ENCODE results near the gene MEGF6. TPM values are rescaled to one million over a fixed set of nuclear protein-coding genes. Genes with fewer than 3 reads are reported as not detected.
"Not testable (repeated sequence)": the region's sequence is repeated elsewhere in the genome, so short reads cannot be mapped to it uniquely, and the experiment has no call there.

Gene MEGF6
- total RNA-seq, 1 donor from 2014 or later = 33.3 TPM

GRCh38 chr1:3584915-3585314 is 26.4 kb downstream of the MEGF6 start:
- no peak for TF ChIP-seq CTCF (conservative IDR thresholded peaks at IDR 0.05; ENCODE audit: low read depth, low read length)
- H3K4me3 ChIP-seq (ENCODE audit: low read depth, low read length) = no peak overlapping the region
- no peak for DNase-seq (ENCODE audit: low read depth)

DNA sequence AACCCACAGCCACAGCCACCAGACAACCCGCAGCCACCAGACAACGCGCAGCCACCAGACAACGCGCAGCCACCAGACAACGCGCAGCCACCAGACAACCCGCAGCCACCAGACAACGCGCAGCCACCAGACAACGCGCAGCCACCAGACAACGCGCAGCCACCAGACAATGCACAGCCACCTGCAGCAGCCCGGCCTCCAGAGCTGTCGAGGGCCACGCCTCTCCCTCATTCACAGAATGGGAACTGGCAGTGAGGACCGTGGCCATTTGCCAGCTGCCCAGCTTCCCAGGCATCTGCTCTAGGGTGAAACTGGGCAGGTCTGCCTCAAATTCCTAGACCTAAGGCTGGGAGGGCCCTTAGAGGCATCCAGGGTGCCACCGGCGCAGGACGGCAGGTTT is 27.6 kb downstream of the MEGF6 start:
- not testable (repeated sequence) for DNase-seq (ENCODE audit: low read depth); H3K4me3 ChIP-seq (ENCODE audit: low read depth, low read length)

DNA sequence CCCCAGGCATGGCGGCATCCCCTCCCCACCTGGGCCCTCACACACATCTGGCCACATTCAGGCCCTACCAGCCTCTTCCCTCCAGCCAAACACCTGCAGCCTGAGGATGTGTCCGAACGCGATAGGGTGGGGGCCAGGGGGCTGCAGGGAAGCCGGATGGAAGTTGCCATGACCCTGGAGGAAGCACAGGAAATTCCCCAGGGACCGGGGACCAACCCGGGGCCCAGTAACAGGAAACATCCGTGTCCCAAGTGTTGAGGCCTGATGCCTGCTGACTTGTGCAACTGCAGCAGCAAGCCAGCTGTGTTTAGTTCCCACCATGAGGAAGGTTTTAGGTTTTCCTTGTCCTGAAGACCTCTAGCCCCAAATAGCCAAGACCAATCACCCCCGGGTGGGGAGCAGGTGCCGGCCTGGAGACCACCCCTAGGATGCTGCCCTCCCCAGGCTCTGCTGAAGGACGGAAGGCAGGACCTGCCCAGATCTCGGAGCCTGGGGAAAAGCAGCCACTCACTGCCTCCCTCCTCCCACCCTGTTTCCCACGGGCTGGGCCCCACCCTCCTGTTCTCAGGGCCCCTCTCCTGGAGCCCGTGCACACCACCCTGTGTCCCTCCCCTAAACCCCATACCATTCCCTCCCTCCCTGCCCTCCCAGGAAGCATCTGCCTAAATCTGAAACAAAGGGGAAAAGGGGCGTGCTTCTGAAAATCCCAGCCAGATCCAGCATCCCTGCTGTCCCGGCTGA is 29.8 kb downstream of the MEGF6 start:
- H3K4me3 ChIP-seq (ENCODE audit: low read depth, low read length) = no peak overlapping the region
- no peak for DNase-seq (ENCODE audit: low read depth)
- TF ChIP-seq CTCF (conservative IDR thresholded peaks at IDR 0.05; ENCODE audit: low read depth, low read length) = no peak

DNA sequence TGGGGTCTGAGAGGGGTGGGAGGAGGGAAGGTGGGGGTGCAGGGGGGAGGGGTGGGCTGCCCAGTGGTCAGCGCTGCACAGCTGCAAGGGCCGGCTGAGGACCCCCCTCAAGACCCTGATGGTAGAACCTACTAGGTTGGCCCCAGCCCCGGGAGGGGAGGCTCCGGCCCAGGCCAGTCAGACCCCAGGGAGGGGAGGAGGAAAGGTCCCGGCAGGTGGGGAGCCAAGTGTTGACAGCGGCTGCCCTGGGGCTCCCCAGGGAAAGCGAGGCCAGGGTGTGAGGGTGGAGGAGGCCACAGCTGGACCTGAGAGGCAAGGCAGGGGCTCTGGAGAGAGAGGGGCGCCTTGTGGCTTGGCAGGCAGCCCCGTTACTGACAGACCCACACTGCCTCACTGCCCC is 31.1 kb downstream of the MEGF6 start:
- no peak for DNase-seq (ENCODE audit: low read depth)

DNA sequence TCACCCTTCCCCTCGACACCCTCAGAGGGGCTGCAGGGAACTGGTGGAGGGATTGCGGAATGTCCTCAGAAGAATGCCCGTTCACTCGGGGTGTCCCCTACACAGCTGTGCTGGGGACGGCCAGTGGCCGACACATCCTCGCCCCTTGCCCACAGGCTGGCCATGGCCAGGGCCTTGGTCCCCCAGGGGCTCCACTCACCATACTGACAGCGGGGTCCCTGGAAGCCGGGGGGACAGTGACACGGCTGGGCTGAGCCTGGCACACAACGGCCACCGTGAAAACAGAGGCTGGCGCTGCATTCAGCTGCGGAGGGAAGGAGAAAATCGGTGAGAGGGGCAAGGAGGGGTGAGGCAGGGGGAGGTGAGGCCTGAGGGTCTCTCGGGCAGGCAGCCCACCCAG is 31.7 kb downstream of the MEGF6 start:
- DNase-seq (ENCODE audit: low read depth) = no peak
- TF ChIP-seq CTCF (conservative IDR thresholded peaks at IDR 0.05; ENCODE audit: low read depth, low read length) = no peak
- no peak overlapping the region for H3K4me3 ChIP-seq (ENCODE audit: low read depth, low read length)

More for the DNA sequence above, 31.1 kb downstream of the MEGF6 start:
- no peak for TF ChIP-seq CTCF (conservative IDR thresholded peaks at IDR 0.05; ENCODE audit: low read depth, low read length)
- H3K4me3 ChIP-seq (ENCODE audit: low read depth, low read length) = no peak overlapping the region

DNA sequence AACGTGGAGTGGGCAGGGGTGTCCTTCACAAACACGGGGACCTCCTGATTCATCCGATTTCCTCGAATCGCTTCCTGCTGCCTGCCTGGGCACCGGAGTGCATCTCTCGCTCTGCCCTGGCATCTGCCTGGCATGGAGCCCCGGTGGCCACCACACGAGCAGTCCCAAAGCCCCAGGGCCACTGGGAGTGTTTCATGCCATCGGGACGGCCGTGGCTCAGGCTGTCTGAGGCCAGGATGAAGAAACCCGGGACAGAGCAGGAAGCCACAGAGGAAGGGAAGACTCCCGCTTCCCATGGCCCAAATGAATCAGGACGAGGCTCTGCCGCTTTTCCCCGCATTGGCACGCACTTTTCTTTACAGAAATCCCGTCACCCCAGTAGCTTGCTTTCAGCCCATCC is 32.4 kb downstream of the MEGF6 start:
- no peak for DNase-seq (ENCODE audit: low read depth)
- no peak overlapping the region for H3K4me3 ChIP-seq (ENCODE audit: low read depth, low read length)
- no peak for TF ChIP-seq CTCF (conservative IDR thresholded peaks at IDR 0.05; ENCODE audit: low read depth, low read length)

- no peak overlapping the region for H3K4me3 ChIP-seq (ENCODE audit: low read depth, low read length)
- no peak for DNase-seq (ENCODE audit: low read depth)
- TF ChIP-seq CTCF (conservative IDR thresholded peaks at IDR 0.05; ENCODE audit: low read depth, low read length) = no peak
Measured at GRCh38 chr1:3578433-3578805, 32.9 kb downstream of the MEGF6 start.

Measured in epithelial cell of proximal tubule (primary cell).